Measurements from ENCODE around the gene OR8I2.
"Not testable (repeated sequence)": the region's sequence is repeated elsewhere in the genome, so short reads cannot be mapped to it uniquely, and the experiment has no call there.

The OR8I2 gene

DNA sequence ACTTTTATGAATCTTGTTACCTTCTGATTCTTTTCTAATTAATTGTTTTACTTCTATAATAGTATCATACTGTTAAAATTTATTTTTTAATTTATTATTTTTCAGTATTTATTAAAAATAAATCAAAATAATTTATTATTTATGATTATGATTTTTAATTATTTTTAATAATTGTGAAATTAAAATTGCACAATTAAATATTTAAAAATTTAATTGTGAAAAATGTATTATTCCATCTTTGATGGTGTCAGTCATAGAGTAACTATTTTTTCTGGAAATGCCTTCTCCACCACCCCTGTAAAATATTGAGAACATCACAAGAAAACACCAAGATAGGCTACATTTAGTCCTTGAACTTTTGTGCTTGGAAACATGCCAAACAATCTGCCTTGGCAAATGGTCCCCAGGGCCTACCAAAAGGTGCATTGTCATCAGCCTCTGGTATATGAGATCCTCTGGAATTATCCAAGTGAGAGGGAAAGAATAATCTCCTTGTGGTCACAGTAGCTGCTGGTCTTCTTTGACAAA, 10.2 kb downstream of the OR8I2 start, which contains the start of gene OR8H2:
OR8H2 (plus strand) TSS at position 478 of the 528 bp plus-strand sequence. CDS start 1,356 bp downstream, outside the sequence.
- DNase-seq (ENCODE audit: low spot score): no peak
- no peak within 1 kb of the TSS for H3K27ac ChIP-seq
- TF ChIP-seq, protein P1, sequence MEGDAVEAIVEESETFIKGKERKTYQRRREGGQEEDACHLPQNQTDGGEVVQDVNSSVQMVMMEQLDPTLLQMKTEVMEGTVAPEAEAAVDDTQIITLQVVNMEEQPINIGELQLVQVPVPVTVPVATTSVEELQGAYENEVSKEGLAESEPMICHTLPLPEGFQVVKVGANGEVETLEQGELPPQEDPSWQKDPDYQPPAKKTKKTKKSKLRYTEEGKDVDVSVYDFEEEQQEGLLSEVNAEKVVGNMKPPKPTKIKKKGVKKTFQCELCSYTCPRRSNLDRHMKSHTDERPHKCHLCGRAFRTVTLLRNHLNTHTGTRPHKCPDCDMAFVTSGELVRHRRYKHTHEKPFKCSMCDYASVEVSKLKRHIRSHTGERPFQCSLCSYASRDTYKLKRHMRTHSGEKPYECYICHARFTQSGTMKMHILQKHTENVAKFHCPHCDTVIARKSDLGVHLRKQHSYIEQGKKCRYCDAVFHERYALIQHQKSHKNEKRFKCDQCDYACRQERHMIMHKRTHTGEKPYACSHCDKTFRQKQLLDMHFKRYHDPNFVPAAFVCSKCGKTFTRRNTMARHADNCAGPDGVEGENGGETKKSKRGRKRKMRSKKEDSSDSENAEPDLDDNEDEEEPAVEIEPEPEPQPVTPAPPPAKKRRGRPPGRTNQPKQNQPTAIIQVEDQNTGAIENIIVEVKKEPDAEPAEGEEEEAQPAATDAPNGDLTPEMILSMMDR (IDR thresholded peaks at IDR 0.05): no peak
- H3K4me3 ChIP-seq: no peak within 1 kb of the TSS

DNA sequence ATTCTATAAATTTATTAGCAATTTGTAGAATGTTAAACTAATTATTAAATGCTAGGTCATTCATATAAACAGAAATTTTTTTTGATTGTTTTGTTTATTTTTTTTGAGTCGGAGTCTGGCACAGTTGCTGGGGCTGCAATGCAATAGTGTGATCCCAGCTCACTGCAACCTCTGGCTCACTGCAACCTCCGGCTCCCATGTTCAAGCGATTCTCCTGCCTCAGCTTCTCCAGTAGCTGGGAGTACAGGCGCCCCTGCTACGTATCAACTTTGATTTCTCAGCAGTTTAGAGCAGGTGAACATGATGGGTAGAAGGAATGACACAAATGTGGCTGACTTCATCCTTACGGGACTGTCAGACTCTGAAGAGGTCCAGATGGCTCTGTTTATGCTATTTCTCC, 29.0 kb downstream of the OR8I2 start, which contains the start of gene OR8H3:
OR8H3 (plus strand) TSS at position 301 of the 400 bp plus-strand sequence; CDS start at position 301, 0 bp downstream.
- Histone ChIP-seq H3K4me3 (no peak within 1 kb of the TSS), H3K27ac (no peak within 1 kb of the TSS)
- TF ChIP-seq, protein P1 (IDR thresholded peaks at IDR 0.05): no peak
- no peak for DNase-seq (ENCODE audit: low spot score)

DNA sequence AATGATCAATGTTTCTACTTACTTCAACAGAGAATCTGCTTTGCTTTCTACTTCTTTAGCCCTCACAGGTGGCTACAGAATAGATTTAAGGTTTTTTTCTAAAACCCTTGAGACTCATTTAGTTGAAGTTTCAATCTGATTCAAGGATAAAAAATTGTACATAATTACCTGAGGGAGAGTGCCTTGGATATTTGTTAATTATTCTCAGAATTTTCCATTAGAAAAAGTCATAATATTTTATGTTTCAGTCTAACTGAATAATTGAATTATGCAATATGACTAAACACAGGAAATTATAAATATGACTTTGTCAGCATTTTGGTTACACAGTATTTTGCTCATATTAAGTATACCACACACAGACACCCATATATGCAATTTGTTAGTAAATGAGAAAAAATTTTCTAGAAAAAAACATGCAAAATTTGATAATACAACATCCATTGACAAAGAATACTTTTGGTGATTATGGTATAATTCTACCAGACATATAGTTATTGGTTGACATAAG, 47.1 kb downstream of the OR8I2 start, which contains the start of gene OR8J3:
OR8J3 (minus strand) TSS at position 51 of the 511 bp plus-strand sequence. CDS start 2,483 bp downstream, outside the sequence.
- Histone ChIP-seq H3K4me3 (no peak within 1 kb of the TSS), H3K27ac (no peak within 1 kb of the TSS)
- TF ChIP-seq, protein P1 (IDR thresholded peaks at IDR 0.05): no peak
- DNase-seq (ENCODE audit: low spot score): no peak

DNA sequence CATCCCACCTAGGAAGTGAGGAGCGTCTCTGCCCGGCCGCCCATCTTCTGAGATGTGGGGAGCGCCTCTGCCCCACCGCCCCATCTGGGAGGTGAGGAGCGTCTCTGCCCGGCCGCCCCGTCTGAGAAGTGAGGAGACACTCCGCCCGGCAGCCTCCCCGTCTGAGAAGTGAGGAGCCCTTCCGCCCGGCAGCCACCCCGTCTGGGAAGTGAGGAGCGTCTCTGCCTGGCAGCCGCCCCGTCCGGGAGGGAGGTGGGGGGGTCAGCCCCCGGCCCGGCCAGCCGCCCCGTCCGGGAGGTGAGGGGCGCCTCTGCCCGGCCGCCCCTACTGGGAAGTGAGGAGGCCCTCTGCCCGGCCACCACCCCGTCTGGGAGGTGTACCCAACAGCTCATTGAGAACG, 50.6 kb downstream of the OR8I2 start:
- H3K4me3 ChIP-seq; H3K27ac ChIP-seq; DNase-seq (ENCODE audit: low spot score): not testable (repeated sequence)

Measured in coronary artery (tissue), 2 donors.